Lower leg skin (tissue), 4 donors: ENCODE results near the gene TEC. TPM values are rescaled to one million over a fixed set of nuclear protein-coding genes. Genes with fewer than 3 reads are reported as not detected.
"Not testable (repeated sequence)": the region's sequence is repeated elsewhere in the genome, so short reads cannot be mapped to it uniquely, and the experiment has no call there.

Experiments used
- DNase-seq, 2 donors: peaks; one replicate each; pipeline ENCODE4 v3.0.0-alpha.2; 2019; ENCODE audit warnings: low spot score in 2 of 2
- H3K4me3 ChIP-seq: fragments of 200-600 bp; sonication (generic); 2 replicates; pipeline ENCODE4 v1.5.1; 2017; ENCODE audit warnings: mild to moderate bottlenecking, low read depth; ENCODE audit not compliant: poor library complexity, severe bottlenecking
- POLR2A ChIP-seq, 2 donors: fragments of 450-650 bp; IDR thresholded peaks; one replicate each; pipeline ENCODE4 v1.6.1; 2016 to 2017; ENCODE audit warnings: antibody characterized with exemption in 2 of 2, mild to moderate bottlenecking in 1 of 2, moderate library complexity in 1 of 2
- WGBS, 2 donors: methylation state at CpG; one replicate each; pipeline ENCODE4 v1.1.5; 2018; 5-methylcytosine and 5-hydroxymethylcytosine counted together
- intact Hi-C: fragments of 100-400 bp; cut with DNase I; formaldehyde crosslinking; loops from one replicate; pipeline ENCODE4 v1.15.0; 2023; ENCODE audit warnings: low total_unique reads
- total RNA-seq, 4 donors: library from RNA; depleted of rRNA; stranded (reverse); fragments of >200 nt; gene quantifications; one replicate each; pipeline ENCODE4 v1.1.0, GENCODE V29; 2016
- TF ChIP-seq, protein P1 (sequence below), 3 donors: fragments of 450-650 bp; IDR thresholded peaks; one replicate each; pipeline ENCODE4 v1.5.1; 2016; ENCODE audit warnings: antibody characterized with exemption in 3 of 3, mild to moderate bottlenecking in 3 of 3, moderate library complexity in 2 of 3

The TEC gene
- total RNA-seq, 4 donors from 2014 or later, result 6.8 to 10.5 (median 8.8) TPM

GRCh38 chr4:48305508-48305907 lies 35.9 kb upstream of the TEC start:
- H3K4me3 ChIP-seq, result no peak overlapping the region
- intact Hi-C loops, result loop anchor here (2.0 kb wide), 1 partner anchor 15 kb away; no protein-coding TSS in a partner anchor
- 84 to 85% methylated on average over 3 of the region's 3 CpGs for WGBS, 2 donors
- TF ChIP-seq, protein P1, sequence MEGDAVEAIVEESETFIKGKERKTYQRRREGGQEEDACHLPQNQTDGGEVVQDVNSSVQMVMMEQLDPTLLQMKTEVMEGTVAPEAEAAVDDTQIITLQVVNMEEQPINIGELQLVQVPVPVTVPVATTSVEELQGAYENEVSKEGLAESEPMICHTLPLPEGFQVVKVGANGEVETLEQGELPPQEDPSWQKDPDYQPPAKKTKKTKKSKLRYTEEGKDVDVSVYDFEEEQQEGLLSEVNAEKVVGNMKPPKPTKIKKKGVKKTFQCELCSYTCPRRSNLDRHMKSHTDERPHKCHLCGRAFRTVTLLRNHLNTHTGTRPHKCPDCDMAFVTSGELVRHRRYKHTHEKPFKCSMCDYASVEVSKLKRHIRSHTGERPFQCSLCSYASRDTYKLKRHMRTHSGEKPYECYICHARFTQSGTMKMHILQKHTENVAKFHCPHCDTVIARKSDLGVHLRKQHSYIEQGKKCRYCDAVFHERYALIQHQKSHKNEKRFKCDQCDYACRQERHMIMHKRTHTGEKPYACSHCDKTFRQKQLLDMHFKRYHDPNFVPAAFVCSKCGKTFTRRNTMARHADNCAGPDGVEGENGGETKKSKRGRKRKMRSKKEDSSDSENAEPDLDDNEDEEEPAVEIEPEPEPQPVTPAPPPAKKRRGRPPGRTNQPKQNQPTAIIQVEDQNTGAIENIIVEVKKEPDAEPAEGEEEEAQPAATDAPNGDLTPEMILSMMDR (IDR thresholded peaks at IDR 0.05), result no peak
- no peak for TF ChIP-seq POLR2A (IDR thresholded peaks at IDR 0.05)
- DNase-seq, result no peak

DNA sequence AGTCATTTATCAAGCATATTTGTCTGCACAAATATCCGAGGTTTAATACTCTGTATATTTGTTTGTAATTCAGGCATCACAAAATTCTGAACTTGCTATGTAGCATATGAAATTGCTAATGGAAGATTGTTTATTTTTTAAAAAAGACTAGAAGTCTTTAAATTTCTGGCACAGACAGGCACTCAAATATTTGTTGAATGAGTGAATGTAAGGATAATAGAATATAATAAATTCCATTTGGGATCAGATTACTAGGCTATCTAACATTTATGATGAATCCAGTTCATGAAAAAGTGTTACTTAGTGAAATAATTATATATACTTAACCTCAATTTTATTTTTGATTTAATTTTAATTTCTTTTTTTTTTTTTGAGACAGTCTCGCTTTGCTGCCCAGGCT lies 30.4 kb upstream of the TEC start:
- H3K4me3 ChIP-seq, result no peak overlapping the region
- intact Hi-C loops, result no loop called here
- 73 to 79% methylated on average over 2 of the region's 2 CpGs for WGBS, 2 donors
- DNase-seq, result no peak
- TF ChIP-seq, protein P1 (IDR thresholded peaks at IDR 0.05), result no peak
- no peak for TF ChIP-seq POLR2A (IDR thresholded peaks at IDR 0.05)

DNA sequence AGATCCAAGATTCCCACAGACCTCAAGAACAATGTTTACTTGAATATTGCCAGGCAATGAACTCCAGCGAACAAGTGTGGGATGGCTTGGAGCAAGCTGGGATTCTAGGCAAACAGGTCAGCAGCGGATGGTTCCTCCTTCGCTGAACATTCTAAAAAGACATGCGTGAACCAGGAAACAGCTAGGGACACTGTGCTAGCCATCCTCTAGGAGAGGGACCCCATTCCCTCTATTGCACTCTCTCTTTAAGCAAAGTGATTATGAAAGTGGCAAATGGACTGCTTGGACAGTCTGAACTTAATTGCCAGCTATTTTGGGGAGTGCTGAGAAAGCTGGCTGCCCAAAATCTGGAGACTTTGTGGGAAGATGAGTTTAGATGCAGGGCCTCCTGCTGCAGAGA lies 29.9 kb upstream of the TEC start:
- WGBS, 2 donors, result 79 to 90% methylated on average over 4 of the region's 4 CpGs
- H3K4me3 ChIP-seq, result no peak overlapping the region
- intact Hi-C loops, result no loop called here
- DNase-seq, result no peak
- TF ChIP-seq POLR2A (IDR thresholded peaks at IDR 0.05), result no peak
- TF ChIP-seq, protein P1 (IDR thresholded peaks at IDR 0.05), result no peak

- no peak overlapping the region for H3K4me3 ChIP-seq
- TF ChIP-seq, protein P1 (IDR thresholded peaks at IDR 0.05), result no peak
- TF ChIP-seq POLR2A (IDR thresholded peaks at IDR 0.05), result no peak
- 88 to 92% methylated on average over 2 of the region's 2 CpGs for WGBS, 2 donors
- DNase-seq, result no peak
- intact Hi-C loops, result no loop called here
These were observed 27.7 kb upstream of the TEC start for GRCh38 chr4:48297256-48297846.

GRCh38 chr4:48296365-48296764 lies 26.7 kb upstream of the TEC start:
- intact Hi-C loops, result no loop called here
- no peak for TF ChIP-seq POLR2A (IDR thresholded peaks at IDR 0.05)
- TF ChIP-seq, protein P1 (IDR thresholded peaks at IDR 0.05), result no peak
- DNase-seq, result no peak
- no peak overlapping the region for H3K4me3 ChIP-seq
- WGBS, 2 donors, result 67 to 73% methylated on average over 6 of the region's 6 CpGs

- DNase-seq, result no peak
- TF ChIP-seq, protein P1 (IDR thresholded peaks at IDR 0.05), result no peak
- TF ChIP-seq POLR2A (IDR thresholded peaks at IDR 0.05), result no peak
- intact Hi-C loops, result no loop called here
- no peak overlapping the region for H3K4me3 ChIP-seq
These were observed 25.5 kb upstream of the TEC start for GRCh38 chr4:48295116-48295515.

DNA sequence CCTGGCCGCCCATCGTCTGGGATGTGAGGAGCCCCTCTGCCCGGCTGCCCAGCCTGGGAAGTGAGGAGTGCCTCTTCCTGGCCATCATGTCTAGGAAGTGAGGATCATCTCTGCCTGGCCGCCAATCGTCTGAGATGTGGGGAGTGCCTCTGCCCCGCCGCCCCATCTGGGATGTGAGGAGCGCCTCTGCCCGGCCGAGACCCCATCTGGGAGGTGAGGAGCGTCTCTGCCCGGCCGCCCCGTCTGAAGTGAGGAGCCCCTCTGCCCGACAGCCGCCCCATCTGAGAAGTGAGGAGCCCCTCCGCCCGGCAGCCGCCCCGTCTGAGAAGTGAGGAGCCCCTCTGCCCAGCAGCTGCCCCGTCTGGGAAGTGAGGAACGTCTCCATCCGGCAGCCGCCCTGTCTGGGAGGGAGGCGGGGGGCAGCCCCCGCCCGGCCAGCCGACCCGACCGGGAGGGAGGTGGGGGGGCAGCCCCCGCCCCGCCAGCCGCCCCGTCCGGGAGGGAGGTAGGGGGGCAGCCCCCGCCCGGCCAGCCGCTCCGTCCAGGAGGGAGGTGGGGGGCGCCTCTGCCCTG lies 22.7 kb upstream of the TEC start:
- H3K4me3 ChIP-seq, DNase-seq, intact Hi-C loops: not testable (repeated sequence)
- 97 to 98% methylated on average over 16 to 20 of the region's 40 CpGs for WGBS, 2 donors
